Body of pancreas (tissue), 4 donors: Measurements from ENCODE around the gene PEX5. TPM values are rescaled to one million over a fixed set of nuclear protein-coding genes. Genes with fewer than 3 reads are reported as not detected.

Experiments
- ATAC-seq: fragments of 150-250 bp; one replicate; pipeline ENCODE4 v1.9.1; 2016
- DNase-seq, 4 donors: peaks; one replicate each; pipeline ENCODE4 v3.0.0-alpha.2; 2019
- H3K27ac ChIP-seq, 4 donors: fragments of 200-600 bp; sonication (generic); 1 replicate in 3 of 4; 2 replicates in 1 of 4; pipeline versions ENCODE4 v1.5.1 to v1.6.1; 2016 to 2019; ENCODE audit warnings: mild to moderate bottlenecking in 1 of 4, mixed read lengths in 1 of 4, moderate library complexity in 1 of 4
- H3K27me3 ChIP-seq, 2 donors: fragments of 200-600 bp; sonication (generic); one replicate each; pipeline ENCODE4 v1.6.0; 2016; ENCODE audit warnings: mild to moderate bottlenecking in 1 of 2
- H3K36me3 ChIP-seq, 2 donors: fragments of 200-600 bp; sonication (generic); replicated peaks in 1 of 2; 2 replicates each; pipeline ENCODE4 v1.5.1; 2016; ENCODE audit warnings: low read depth in 2 of 2; ENCODE audit not compliant: insufficient read depth in 1 of 2
- H3K4me1 ChIP-seq: fragments of 200-600 bp; sonication (generic); one replicate; pipeline ENCODE4 v1.6.0; 2016
- H3K4me3 ChIP-seq, 2 donors: fragments of 200-600 bp; sonication (generic); 1 replicate in 1 of 2; 2 replicates in 1 of 2; pipeline ENCODE4 v1.5.1; 2016 to 2019
- H3K9me3 ChIP-seq, 3 donors: fragments of 200-600 bp; sonication (generic); 1 replicate in 2 of 3; 2 replicates in 1 of 3; pipeline ENCODE4 v1.5.1; 2016
- CTCF ChIP-seq, 7 experiments: fragments of 450-650 bp in 4 of 7; fragments of 200-600 bp in 3 of 7; sonication (generic) in 3 of 7; IDR thresholded peaks; one replicate each; pipeline ENCODE4 v1.5.1; 2016 to 2019; ENCODE audit warnings: antibody characterized with exemption in 7 of 7
- POLR2A ChIP-seq, 3 donors: fragments of 450-650 bp; IDR thresholded peaks; one replicate each; pipeline ENCODE4 v1.6.1; 2016; ENCODE audit warnings: antibody characterized with exemption in 3 of 3, mild to moderate bottlenecking in 2 of 3
- WGBS, 2 donors: methylation state at CpG; one replicate each; pipeline ENCODE4 v1.1.5; 2017; 5-methylcytosine and 5-hydroxymethylcytosine counted together
- intact Hi-C: fragments of 100-400 bp; cut with DNase I; formaldehyde crosslinking; loops from one replicate; pipeline ENCODE4 v1.15.1; 2023
- total RNA-seq, 2 donors: library from RNA; depleted of rRNA; stranded (reverse); fragments of >200 nt; gene quantifications; one replicate each; pipeline ENCODE4 v1.1.0, GENCODE V29; 2016

Gene PEX5
- total RNA-seq, 2 donors from 2014 or later = 33.5 to 67.9 TPM

GRCh38 chr12:7143564-7143963, 45.9 kb upstream of the PEX5 start:
- no peak for TF ChIP-seq POLR2A (IDR thresholded peaks at IDR 0.05)
- no peak for TF ChIP-seq CTCF (IDR thresholded peaks at IDR 0.05)
- Histone ChIP-seq H3K27me3 (no peaks in the 10 kb centered on the region), H3K9me3 (no peaks in the 10 kb centered on the region), H3K4me1 (no peaks in the 10 kb centered on the region), H3K27ac (no peak overlapping the region), H3K4me3 (no peak overlapping the region), H3K36me3 (no peaks in the 10 kb centered on the region)
- intact Hi-C loops = no loop called here
- DNase-seq = no peak
- ATAC-seq = no peak
- WGBS, 2 donors = 79 to 85% methylated on average over 7 of the region's 7 CpGs

GRCh38 chr12:7144414-7145120, 44.9 kb upstream of the PEX5 start:
- Histone ChIP-seq H3K4me3 (no peak overlapping the region), H3K27ac (no peak overlapping the region), H3K4me1 (no peaks in the 10 kb centered on the region), H3K27me3 (no peaks in the 10 kb centered on the region), H3K36me3 (no peaks in the 10 kb centered on the region), H3K9me3 (no peaks in the 10 kb centered on the region)
- TF ChIP-seq CTCF (IDR thresholded peaks at IDR 0.05) (peak; percentile 13 to 47 (median 42)), POLR2A (IDR thresholded peaks at IDR 0.05) (no peak)
- WGBS, 2 donors = 44 to 51% methylated on average over 11 of the region's 11 CpGs
- DNase-seq (no peak), ATAC-seq (peak; percentile 53)
- intact Hi-C loops = no loop called here

GRCh38 chr12:7145671-7146070, 43.8 kb upstream of the PEX5 start:
- no peaks in the 10 kb centered on the region for H3K4me1 ChIP-seq
- intact Hi-C loops = no loop called here
- no peak overlapping the region for H3K27ac ChIP-seq
- DNase-seq = no peak
- WGBS, 2 donors = 57 to 63% methylated on average over 4 of the region's 4 CpGs
- H3K9me3 ChIP-seq = no peaks in the 10 kb centered on the region
- ATAC-seq = no peak
- H3K27me3 ChIP-seq = no peaks in the 10 kb centered on the region
- no peaks in the 10 kb centered on the region for H3K36me3 ChIP-seq
- no peak overlapping the region for H3K4me3 ChIP-seq
- TF ChIP-seq POLR2A (IDR thresholded peaks at IDR 0.05) (no peak), CTCF (IDR thresholded peaks at IDR 0.05) (no peak)

GRCh38 chr12:7146228-7146627, 43.3 kb upstream of the PEX5 start:
- no peak overlapping the region for H3K4me3 ChIP-seq
- ATAC-seq = no peak
- no peaks in the 10 kb centered on the region for H3K27me3 ChIP-seq
- no peak overlapping the region for H3K27ac ChIP-seq
- intact Hi-C loops = no loop called here
- H3K4me1 ChIP-seq = no peaks in the 10 kb centered on the region
- TF ChIP-seq CTCF (IDR thresholded peaks at IDR 0.05) (no peak), POLR2A (IDR thresholded peaks at IDR 0.05) (no peak)
- H3K9me3 ChIP-seq = no peaks in the 10 kb centered on the region
- H3K36me3 ChIP-seq = peaks cover 0 to 2% of the 10 kb centered on the region in 2 donors
- 83 to 88% methylated on average over 7 of the region's 7 CpGs for WGBS, 2 donors
- DNase-seq = no peak

- H3K36me3 ChIP-seq = peaks cover 0 to 2% of the 10 kb centered on the region in 2 donors
- intact Hi-C loops = no loop called here
- no peak overlapping the region for H3K4me3 ChIP-seq
- no peaks in the 10 kb centered on the region for H3K27me3 ChIP-seq
- ATAC-seq (no peak), DNase-seq (no peak)
- H3K4me1 ChIP-seq = no peaks in the 10 kb centered on the region
- no peak for TF ChIP-seq POLR2A (IDR thresholded peaks at IDR 0.05)
- TF ChIP-seq CTCF (IDR thresholded peaks at IDR 0.05) = no peak
- H3K9me3 ChIP-seq = no peaks in the 10 kb centered on the region
- 93 to 96% methylated on average over 5 to 7 of the region's 7 CpGs for WGBS, 2 donors
- no peak overlapping the region for H3K27ac ChIP-seq
Observed at GRCh38 chr12:7146906-7147305, 42.6 kb upstream of the PEX5 start.
